Spleen (tissue), 7 donors: Measurements from ENCODE around the gene MXRA8.

Source experiments
- CTCF ChIP-seq, 11 experiments: fragments of 200-600 bp in 7 of 11; fragments of 450-650 bp in 4 of 11; sonication (generic) in 4 of 11; IDR thresholded peaks in 8 of 11; conservative IDR thresholded peaks in 3 of 11; 1 replicate in 7 of 11; 2 replicates in 4 of 11; pipeline versions ENCODE4 v1.4.0 to v1.8.0; 2016 to 2021; ENCODE audit warnings: antibody characterized with exemption in 11 of 11, inconsistent platforms in 4 of 11, mild to moderate bottlenecking in 1 of 11
- POLR2A ChIP-seq, 3 donors: fragments of 450-650 bp; IDR thresholded peaks; one replicate each; pipeline ENCODE4 v1.5.1; 2017; ENCODE audit warnings: antibody characterized with exemption in 3 of 3, mild to moderate bottlenecking in 1 of 3
- donor health status: DM: no; HTN: no; CAD: no; lungs with moderate emphysema.
- donor health status: DM: no; HTN: no; CAD: no.
- donor health status: DM: no; HTN: no; CAD: no.

GRCh38 chr1:1337793-1338147 is 20.6 kb downstream of the MXRA8 start:
- no peak for TF ChIP-seq CTCF (IDR thresholded peaks at IDR 0.05 in 8 of 11, conservative IDR thresholded peaks at IDR 0.05 in 3 of 11)
- TF ChIP-seq POLR2A (IDR thresholded peaks at IDR 0.05) = no peak
